Measurements from ENCODE around the gene BPTF.
A peak's percentile ranks its signal among the peaks of the same experiment; 100 is the strongest.
"Not testable (repeated sequence)": the region's sequence is repeated elsewhere in the genome, so short reads cannot be mapped to it uniquely, and the experiment has no call there.

BPTF gene

GRCh38 chr17:67884741-67885140, 59.4 kb downstream of the BPTF start:
- no peak for DNase-seq

GRCh38 chr17:67891481-67892119, 66.3 kb downstream of the BPTF start:
- no peak for DNase-seq

DNA sequence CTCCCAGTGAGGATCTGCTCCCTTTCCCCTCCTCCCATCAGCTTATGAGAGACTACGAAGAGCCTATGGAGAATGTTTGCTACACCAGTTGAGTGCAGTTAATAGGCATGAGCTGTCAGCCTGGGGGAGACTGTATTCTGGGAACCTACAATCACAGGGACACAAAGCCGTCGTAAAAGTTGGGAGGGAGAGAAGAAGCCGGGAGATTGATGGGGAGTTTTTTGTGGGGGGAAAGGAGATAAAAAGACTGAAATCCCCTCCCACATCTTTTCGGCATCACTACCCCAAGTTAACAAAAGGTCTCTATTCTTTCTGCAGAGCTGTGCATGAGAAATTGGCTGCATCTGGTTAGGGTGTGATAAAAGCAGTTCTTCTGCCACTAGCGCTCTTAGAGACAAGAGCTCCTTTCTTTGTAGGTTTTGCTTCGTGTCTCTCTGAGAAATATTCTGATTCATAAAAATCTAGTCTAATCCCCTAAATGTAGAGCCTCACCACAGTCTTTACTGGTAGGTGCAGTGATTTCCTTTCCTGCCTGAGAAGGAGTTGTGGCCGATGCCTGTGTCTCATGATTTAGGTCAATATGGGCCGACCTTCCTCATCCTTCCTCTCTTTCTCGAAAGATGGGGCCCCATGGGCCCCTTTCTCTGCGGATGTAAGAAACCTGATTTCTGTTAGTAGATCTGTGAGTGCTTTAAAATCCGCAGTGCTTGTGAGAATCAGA, 77.4 kb downstream of the BPTF start:
- no peak for DNase-seq

DNA sequence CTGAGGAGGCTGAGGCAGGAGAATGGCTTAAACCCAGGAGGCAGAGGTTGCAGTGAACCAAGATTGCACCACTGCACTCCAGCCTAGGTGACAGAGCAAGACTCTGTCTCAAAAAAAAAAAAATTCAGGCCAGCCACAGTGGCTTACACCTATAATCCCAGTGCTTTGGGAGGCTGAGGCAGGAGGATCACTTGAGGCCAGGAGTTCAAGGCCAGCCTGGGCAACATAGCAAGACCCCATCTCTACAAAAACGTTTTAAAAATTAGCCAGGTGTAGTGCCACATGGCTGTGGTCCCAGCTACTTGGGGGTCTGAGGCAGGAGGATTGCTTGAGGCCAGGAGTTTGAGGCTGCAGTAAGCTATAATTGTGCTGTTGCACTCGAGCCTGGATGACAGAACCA, 80.0 kb downstream of the BPTF start:
- DNase-seq: not testable (repeated sequence)

- not testable (repeated sequence) for DNase-seq
These were observed 85.0 kb downstream of the BPTF start for GRCh38 chr17:67910117-67910803.

DNA sequence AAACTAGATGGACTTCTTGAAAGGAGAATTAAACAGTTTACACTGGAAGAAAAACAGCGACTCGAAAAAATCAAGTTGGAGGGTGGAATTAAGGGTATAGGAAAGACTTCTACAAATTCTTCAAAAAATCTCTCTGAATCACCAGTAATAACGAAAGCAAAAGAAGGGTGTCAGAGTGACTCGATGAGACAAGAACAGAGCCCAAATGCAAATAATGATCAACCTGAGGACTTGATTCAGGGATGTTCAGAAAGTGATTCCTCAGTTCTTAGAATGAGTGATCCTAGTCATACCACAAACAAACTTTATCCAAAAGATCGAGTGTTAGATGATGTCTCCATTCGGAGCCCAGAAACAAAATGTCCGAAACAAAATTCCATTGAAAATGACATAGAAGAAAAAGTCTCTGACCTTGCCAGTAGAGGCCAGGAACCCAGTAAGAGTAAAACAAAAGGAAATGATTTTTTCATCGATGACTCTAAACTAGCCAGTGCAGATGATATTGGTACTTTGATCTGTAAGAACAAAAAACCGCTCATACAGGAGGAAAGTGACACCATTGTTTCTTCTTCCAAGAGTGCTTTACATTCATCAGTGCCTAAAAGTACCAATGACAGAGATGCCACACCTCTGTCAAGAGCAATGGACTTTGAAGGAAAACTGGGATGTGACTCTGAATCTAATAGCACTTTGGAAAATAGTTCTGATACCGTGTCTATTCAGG, 85.9 kb downstream of the BPTF start:
- DNase-seq: no peak

GRCh38 chr17:67912088-67912487, 86.8 kb downstream of the BPTF start:
- DNase-seq: no peak

DNA sequence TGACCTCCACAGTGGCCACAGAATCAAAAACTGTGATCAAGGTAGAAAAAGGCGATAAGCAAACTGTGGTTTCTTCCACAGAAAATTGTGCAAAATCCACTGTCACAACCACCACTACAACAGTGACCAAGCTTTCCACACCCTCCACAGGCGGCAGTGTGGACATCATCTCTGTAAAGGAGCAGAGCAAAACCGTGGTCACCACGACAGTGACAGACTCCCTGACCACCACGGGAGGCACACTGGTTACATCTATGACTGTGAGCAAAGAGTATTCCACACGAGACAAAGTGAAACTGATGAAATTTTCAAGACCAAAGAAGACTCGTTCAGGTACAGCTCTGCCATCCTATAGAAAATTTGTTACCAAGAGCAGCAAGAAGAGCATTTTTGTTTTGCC, 87.4 kb downstream of the BPTF start:
- DNase-seq: no peak

GRCh38 chr17:67920212-67920611, 94.9 kb downstream of the BPTF start:
- no peak for DNase-seq

- no peak for DNase-seq
These were observed 97.2 kb downstream of the BPTF start for GRCh38 chr17:67922503-67922902.

GRCh38 chr17:67928842-67929241, 103.5 kb downstream of the BPTF start:
- not testable (repeated sequence) for DNase-seq

- DNase-seq: no peak
These were observed 105.9 kb downstream of the BPTF start for GRCh38 chr17:67931227-67931626.

DNA sequence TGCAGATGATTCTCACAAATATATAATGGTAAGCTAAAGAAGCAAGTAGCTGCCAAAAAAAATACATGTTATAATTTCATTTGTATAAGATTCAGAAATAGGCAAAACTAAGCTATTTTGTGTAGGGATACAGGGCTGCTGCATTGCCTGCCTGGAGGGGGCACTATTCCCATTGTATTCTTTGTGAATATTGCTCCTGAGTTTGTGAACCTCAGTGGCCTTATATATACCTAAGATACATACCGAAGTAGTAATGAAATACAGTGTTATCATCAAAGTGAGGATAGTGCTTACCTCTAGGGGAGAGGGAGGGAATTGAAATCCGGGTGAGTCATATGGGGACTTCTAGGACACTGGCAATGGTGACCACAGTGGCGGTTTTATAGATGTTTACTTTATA, 117.5 kb downstream of the BPTF start:
- DNase-seq: no peak

DNA sequence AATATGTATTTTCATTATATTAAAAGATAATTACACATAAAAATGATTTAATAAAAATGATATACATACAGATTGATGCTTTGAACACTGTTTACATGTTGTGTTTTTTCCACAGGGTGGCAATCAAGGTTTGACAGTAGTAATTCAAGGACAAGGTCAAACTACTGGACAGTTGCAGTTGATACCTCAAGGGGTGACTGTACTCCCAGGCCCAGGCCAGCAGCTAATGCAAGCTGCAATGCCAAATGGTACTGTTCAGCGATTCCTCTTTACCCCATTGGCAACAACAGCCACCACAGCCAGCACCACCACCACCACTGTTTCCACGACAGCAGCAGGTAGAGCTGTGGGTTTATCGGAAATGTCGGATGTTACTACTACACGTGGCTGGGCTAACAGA, 118.7 kb downstream of the BPTF start:
- no peak for DNase-seq

- DNase-seq: no peak
These were observed 121.2 kb downstream of the BPTF start for GRCh38 chr17:67946513-67946912.

DNA sequence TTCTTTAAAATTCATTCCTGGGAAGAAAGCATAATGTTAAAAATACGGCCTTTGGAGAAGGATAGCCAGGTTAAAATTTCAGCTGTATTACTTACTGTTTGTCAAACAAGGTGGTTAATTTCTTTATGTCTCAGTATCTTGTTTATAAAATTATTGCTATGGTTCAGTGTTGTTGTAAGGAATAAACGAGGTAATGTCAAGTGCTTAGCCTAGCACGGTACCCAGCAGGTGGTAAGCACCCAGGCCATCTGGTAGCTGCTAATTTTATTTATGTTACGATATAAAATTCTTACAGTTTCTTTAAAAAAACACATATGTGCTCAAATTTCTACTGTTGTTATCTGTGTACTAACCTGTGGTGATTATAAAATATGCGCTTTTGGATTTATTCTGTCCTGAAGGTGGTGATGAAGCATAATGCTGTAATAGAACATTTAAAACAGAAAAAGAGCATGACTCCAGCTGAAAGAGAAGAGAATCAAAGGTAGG, 122.1 kb downstream of the BPTF start:
- no peak for DNase-seq

GRCh38 chr17:67950945-67951344, 125.6 kb downstream of the BPTF start:
- DNase-seq: no peak

DNA sequence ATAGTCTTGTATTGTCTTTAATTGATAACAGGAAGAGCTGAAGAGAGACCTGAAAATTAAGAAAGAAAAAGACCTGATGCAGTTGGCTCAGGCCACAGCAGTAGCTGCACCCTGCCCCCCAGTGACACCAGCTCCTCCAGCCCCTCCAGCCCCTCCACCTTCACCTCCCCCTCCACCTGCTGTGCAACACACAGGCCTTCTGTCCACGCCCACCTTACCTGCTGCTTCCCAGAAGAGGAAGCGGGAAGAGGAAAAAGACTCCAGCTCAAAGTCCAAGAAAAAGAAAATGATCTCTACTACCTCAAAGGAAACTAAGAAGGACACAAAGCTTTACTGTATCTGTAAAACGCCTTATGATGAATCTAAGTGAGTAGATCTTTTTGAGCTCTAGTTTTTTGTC, 134.2 kb downstream of the BPTF start:
- no peak for DNase-seq

DNA sequence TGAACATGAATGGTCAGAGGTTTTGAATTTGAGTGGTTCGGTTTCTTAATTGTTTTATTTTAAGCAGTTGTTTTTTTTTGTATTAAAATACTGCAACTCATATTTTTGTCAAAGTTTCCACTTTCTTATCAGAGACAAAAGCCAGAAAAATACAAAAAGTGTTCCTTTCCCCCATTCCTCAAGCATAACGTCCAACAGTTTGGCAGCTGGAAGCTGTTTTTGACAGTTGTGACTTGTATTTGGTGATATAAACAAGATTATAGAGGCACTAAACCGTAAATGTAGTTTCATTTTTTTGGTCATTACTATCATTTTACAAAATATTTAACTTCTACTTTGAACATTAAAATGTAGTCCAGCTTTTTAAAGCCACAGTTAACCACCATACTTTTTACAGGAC, 135.0 kb downstream of the BPTF start:
- not testable (repeated sequence) for DNase-seq

DNA sequence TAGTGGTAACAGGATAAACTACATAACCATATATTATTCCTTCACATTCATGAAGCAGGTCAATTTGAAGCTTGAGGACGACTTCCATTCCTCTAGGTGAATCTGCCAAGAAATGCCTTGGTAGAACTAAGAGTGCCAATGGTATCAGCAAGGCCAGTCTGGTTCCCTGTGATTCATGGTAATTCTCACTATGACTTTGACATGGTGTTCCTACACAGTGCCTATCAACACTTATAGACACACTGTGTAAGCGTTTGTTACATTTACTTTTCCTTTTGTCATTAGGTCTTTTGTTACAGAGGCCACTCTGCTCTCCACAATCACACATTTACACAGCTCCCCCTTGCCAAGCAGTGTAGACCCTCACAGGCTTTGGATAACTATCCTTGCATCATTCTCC, 136.9 kb downstream of the BPTF start:
- not testable (repeated sequence) for DNase-seq

DNA sequence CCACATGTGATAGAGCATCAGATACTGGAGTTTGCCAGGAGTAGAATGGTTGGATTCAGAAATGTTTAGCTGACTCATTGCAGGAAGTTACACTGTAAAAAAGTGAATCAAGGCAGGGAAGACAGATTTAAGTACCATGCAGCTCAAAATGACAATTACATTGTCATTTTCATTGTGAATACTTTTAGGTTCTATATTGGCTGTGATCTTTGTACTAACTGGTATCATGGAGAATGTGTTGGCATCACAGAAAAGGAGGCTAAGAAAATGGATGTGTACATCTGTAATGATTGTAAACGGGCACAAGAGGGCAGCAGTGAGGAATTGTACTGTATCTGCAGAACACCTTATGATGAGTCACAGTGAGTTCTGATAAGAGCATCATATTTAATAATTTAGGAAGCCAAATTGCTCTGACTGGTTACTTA, 137.9 kb downstream of the BPTF start:
- DNase-seq: peak; percentile 83

GRCh38 chr17:67970783-67971182, 145.5 kb downstream of the BPTF start:
- DNase-seq: no peak

- DNase-seq: no peak
These were observed 148.9 kb downstream of the BPTF start for GRCh38 chr17:67974185-67974584.
